IMR-90 (cell line): Measurements from ENCODE around the gene MREG. TPM values are rescaled to one million over a fixed set of nuclear protein-coding genes. Genes with fewer than 3 reads are reported as not detected.

Experiments used
- ATAC-seq: fragments of 200-7000 bp; cut with Tn5 transposase; 2 replicates; pipeline ENCODE4 v1.9.1; 2020; ENCODE audit warnings: low read depth, mild to moderate bottlenecking, moderate library complexity
- BruUV-seq: library from RNA; stranded (reverse); fragments of 400-500 nt; replicated peaks from 2 replicates; lab custom pipeline; 2021; lab: Mats Ljungman, UMichigan
- CTCF ChIA-PET: fragments of 300-600 bp; formaldehyde crosslinking; extraction: SDS; loops from one replicate; lab custom pipeline; 2021; ENCODE audit warnings: antibody characterized with exemption; lab: Yijun Ruan, JAX
- POLR2A ChIA-PET: fragments of 300-600 bp; sonication (Branson Sonifier 250); formaldehyde crosslinking; loops from one replicate; lab custom pipeline; 2022; ENCODE audit warnings: antibody characterized with exemption; ENCODE audit not compliant: unreplicated experiment; lab: Charles Lee
- DNase-seq: peaks from one replicate; pipeline ENCODE4 v3.0.0; 2013
- H2AFZ ChIP-seq: replicated peaks from 2 replicates; pipeline ENCODE3; 2013; ENCODE audit warnings: low read length, mild to moderate bottlenecking; ENCODE audit not compliant: poor library complexity
- H2AK5ac ChIP-seq: 2 replicates; pipeline ENCODE4 v1.6.1; 2013; ENCODE audit warnings: low read depth, low read length, inconsistent platforms
- H2AK9ac ChIP-seq: replicated peaks from 2 replicates; pipeline ENCODE3; 2013; ENCODE audit warnings: mild to moderate bottlenecking, low read depth, low read length, moderate library complexity; ENCODE audit not compliant: poor library complexity
- H2BK120ac ChIP-seq: 2 replicates; pipeline ENCODE4 v1.6.1; 2013; ENCODE audit warnings: low read depth, low read length, inconsistent platforms
- H2BK15ac ChIP-seq: 3 replicates; pipeline ENCODE4 v1.6.1; 2013; ENCODE audit warnings: low read depth, low read length, inconsistent platforms
- H2BK20ac ChIP-seq: 2 replicates; pipeline ENCODE4 v1.6.1; 2013; ENCODE audit warnings: low read depth, mild to moderate bottlenecking, inconsistent platforms, low read length, moderate library complexity
- H2BK5ac ChIP-seq: 2 replicates; pipeline ENCODE4 v1.6.1; 2013; ENCODE audit warnings: mild to moderate bottlenecking, low read depth, low read length, inconsistent platforms; ENCODE audit not compliant: poor library complexity, severe bottlenecking
- H3K14ac ChIP-seq: replicated peaks from 2 replicates; pipeline ENCODE4 v1.6.1; 2013; ENCODE audit warnings: low read depth, low read length, inconsistent platforms
- H3K18ac ChIP-seq: 2 replicates; pipeline ENCODE4 v1.6.1; 2013; ENCODE audit warnings: low read depth, low read length, control low read depth
- H3K23ac ChIP-seq: 2 replicates; pipeline ENCODE4 v1.6.1; 2013; ENCODE audit warnings: low read depth, low read length, inconsistent platforms
- H3K27ac ChIP-seq: 2 replicates; pipeline ENCODE4 v1.5.1; 2013; ENCODE audit warnings: mild to moderate bottlenecking, control low read depth, low read length; ENCODE audit not compliant: insufficient read depth
- H3K27me3 ChIP-seq: 2 replicates; pipeline ENCODE4 v1.6.1; 2013; ENCODE audit warnings: low read length; ENCODE audit not compliant: control insufficient read depth, insufficient read depth
- H3K36me3 ChIP-seq: 2 replicates; pipeline ENCODE4 v1.6.1; 2013; ENCODE audit warnings: low read length, mixed read lengths; ENCODE audit not compliant: control insufficient read depth, insufficient read depth
- H3K4ac ChIP-seq: 2 replicates; pipeline ENCODE4 v1.6.1; 2013; ENCODE audit warnings: low read depth, low read length, inconsistent platforms
- H3K4me1 ChIP-seq: 2 replicates; pipeline ENCODE4 v1.6.1; 2013; ENCODE audit warnings: low read length, mixed read lengths; ENCODE audit not compliant: control insufficient read depth, insufficient read depth
- H3K4me2 ChIP-seq: 2 replicates; pipeline ENCODE4 v1.6.1; 2013; ENCODE audit warnings: low read depth, mild to moderate bottlenecking, control low read depth, low read length, moderate library complexity
- H3K4me3 ChIP-seq: 2 replicates; pipeline ENCODE4 v1.5.1; 2013; ENCODE audit warnings: low read depth, mild to moderate bottlenecking, control low read depth, low read length, moderate library complexity; ENCODE audit not compliant: insufficient read depth
- H3K56ac ChIP-seq: 2 replicates; pipeline ENCODE4 v1.6.1; 2013; ENCODE audit warnings: low read length, inconsistent platforms; ENCODE audit not compliant: insufficient read depth; ENCODE audit errors: extremely low read depth
- H3K79me1 ChIP-seq, 2 experiments: 2 replicates each; pipeline ENCODE4 v1.6.1; 2013; ENCODE audit warnings: low read length in 2 of 2, inconsistent platforms in 1 of 2, low read depth in 1 of 2
- H3K9ac ChIP-seq: 2 replicates; pipeline ENCODE4 v1.6.1; 2013; ENCODE audit warnings: low read depth, low read length, control low read depth
- H3K9me1 ChIP-seq: 2 replicates; pipeline ENCODE4 v1.6.1; 2013; ENCODE audit warnings: low read length, inconsistent platforms; ENCODE audit not compliant: insufficient read depth
- H3K9me3 ChIP-seq: 2 replicates; pipeline ENCODE4 v1.6.1; 2013; ENCODE audit warnings: low read length; ENCODE audit not compliant: control insufficient read depth, insufficient read depth
- H4K20me1 ChIP-seq: 2 replicates; pipeline ENCODE4 v1.6.1; 2013; ENCODE audit warnings: low read length, inconsistent platforms; ENCODE audit not compliant: insufficient read depth
- H4K5ac ChIP-seq: 2 replicates; pipeline ENCODE4 v1.6.1; 2013; ENCODE audit warnings: mild to moderate bottlenecking, low read depth, low read length, control low read depth
- H4K8ac ChIP-seq, 2 experiments: 2 replicates each; pipeline ENCODE4 v1.6.1; 2013; ENCODE audit warnings: low read depth in 2 of 2, low read length in 2 of 2, control low read depth in 1 of 2, inconsistent platforms in 1 of 2
- H4K91ac ChIP-seq: 2 replicates; pipeline ENCODE4 v1.6.1; 2013; ENCODE audit warnings: low read depth, low read length, inconsistent platforms; ENCODE audit not compliant: insufficient read depth
- FOS ChIP-seq: fragments of 150-350 bp; IDR thresholded peaks from 2 replicates; pipeline ENCODE4 v1.6.1; 2016; ENCODE audit warnings: low read depth, low read length
- NFE2L2 ChIP-seq: fragments of 150-350 bp; IDR thresholded peaks from 2 replicates; pipeline ENCODE4 v1.6.1; 2016; ENCODE audit warnings: low read depth, mild to moderate bottlenecking, low read length
- WGBS, 2 experiments: methylation state at CpG; one replicate each; pipeline versions ENCODE4 v1.1.5 to v1.1.7; 2013; ENCODE audit warnings: missing lambda C conversion rate in 2 of 2; ENCODE audit not compliant: insufficient read length in 1 of 2; ENCODE audit errors: extremely low coverage in 2 of 2; 5-methylcytosine and 5-hydroxymethylcytosine counted together
- dilution Hi-C: fragments of 300-500 bp; cut with HindIII; formaldehyde crosslinking; loops from one replicate; pipeline ENCODE4 v1.14.3; 2018; ENCODE audit warnings: low sequenced_read_pairs; ENCODE audit not compliant: unreplicated experiment
- in situ Hi-C: fragments of 300-500 bp; cut with MboI; formaldehyde crosslinking; loops from 3 replicates; pipeline ENCODE4 v1.14.3; 2019; ENCODE audit warnings: low sequenced_read_pairs, inconsistent platforms, mixed read lengths
- intact Hi-C: fragments of 100-400 bp; cut with micrococcal nuclease; formaldehyde crosslinking; loops from 2 replicates; pipeline ENCODE4 v1.10.0; 2022
- polyA plus RNA-seq, 3 experiments: library from polyadenylated mRNA; depleted of rRNA; stranded (reverse); fragments of >200 nt; gene quantifications; 2 replicates each; pipeline ENCODE4 v1.2.3, GENCODE V29; 2012; ENCODE audit warnings: low replicate concordance in 1 of 3
- total RNA-seq: library from RNA; depleted of rRNA; stranded (reverse); fragments of >200 nt; gene quantifications from 2 replicates; pipeline ENCODE4 v1.2.3, GENCODE V29; 2012

The MREG gene
- total and polyA plus RNA-seq, 2 of the 4 experiments (the other 2 are of a cell fraction): 1.0 to 1.8 TPM

- Histone ChIP-seq H4K91ac (peak overlapping the region; percentile 41), H2BK15ac (0 out of 3 replicates have a peak overlapping the region, but pooled peaks have one; percentile 6), H3K9ac (no peak overlapping the region), H2BK20ac (peak overlapping the region; percentile 64), H3K14ac (peak overlapping the region; percentile 22; the same call in 1 of the 2 replicates), H4K8ac (peak overlapping the region in 1 of 2 experiments; percentile 3; a peak in 1 of 4 replicates), H2AK5ac (peak overlapping the region; percentile 87; the same call in 1 of the 2 replicates), H3K18ac (0 out of 2 replicates have a peak overlapping the region, but pooled peaks have one; percentile 6), H2BK5ac (no peak overlapping the region), H4K20me1 (no peaks in the 10 kb centered on the region), H2AK9ac (no peak overlapping the region), H2AFZ (no peak overlapping the region), H3K4me1 (peaks cover 8% of the 10 kb centered on the region), H3K56ac (no peak overlapping the region), H3K36me3 (no peaks in the 10 kb centered on the region), H3K9me3 (no peaks in the 10 kb centered on the region), H3K4ac (peak overlapping the region; percentile 21; the same call in 1 of the 2 replicates), H2BK120ac (peak overlapping the region; percentile 16; the same call in 1 of the 2 replicates), H3K27ac (no peak overlapping the region), H3K4me3 (no peak overlapping the region), H4K5ac (no peak overlapping the region; the same call in 1 of the 2 replicates), H3K4me2 (no peak overlapping the region), H3K79me1 (no peaks in the 10 kb centered on the region), H3K9me1 (peaks cover 5% of the 10 kb centered on the region; the same call in 1 of the 2 replicates), H3K23ac (no peak overlapping the region), H3K27me3 (no peaks in the 10 kb centered on the region)
- ChIA-PET POLR2A (interaction anchor here (0.5 kb wide), 1 partner anchor 48 kb away, joined by 3 read pairs; no protein-coding TSS in a partner anchor), CTCF (interaction anchor here (1.9 kb wide), 1 partner anchor 15 kb away, joined by 6 read pairs; no protein-coding TSS in a partner anchor)
- WGBS, 2 experiments: 97% methylated on average over 5 of the region's 6 CpGs; no CpG with 5 or more reads in 1 of the 2 experiments
- dilution Hi-C loops (no loop called here), in situ Hi-C loops (loop anchor here (10.0 to 25.0 kb wide), 2 partner anchors 965 to 1117 kb away; partner anchors contain the start of gene BARD1), intact Hi-C loops (loop anchor here (2.0 to 10.0 kb wide), 3 partner anchors 655 to 1125 kb away; partner anchors contain the start of gene BARD1)
- peak; percentile 38 for ATAC-seq
- DNase-seq: peak; percentile 33
- BruUV-seq: no TSS peak
- no peak for TF ChIP-seq NFE2L2
- peak; percentile 71 for TF ChIP-seq FOS
Observed at GRCh38 chr2:215929602-215930335, 83.6 kb downstream of the MREG start.
